GM06990 (cell line): ENCODE measurements around the gene COL6A3.

Experiments
- DNase-seq: peaks from one replicate; pipeline ENCODE4 v3.0.0-alpha.2; 2011; ENCODE audit not compliant: insufficient read length; ENCODE audit errors: extremely low read depth
- H3K27me3 ChIP-seq: replicated peaks from 2 replicates; pipeline ENCODE4 v1.6.0; 2011; ENCODE audit warnings: low read length; ENCODE audit not compliant: control insufficient read depth, insufficient read depth
- H3K36me3 ChIP-seq: 2 replicates; pipeline ENCODE4 v1.5.1; 2011; ENCODE audit warnings: low read length; ENCODE audit not compliant: control insufficient read depth, insufficient read depth
- H3K4me3 ChIP-seq: replicated peaks from 2 replicates; pipeline ENCODE4 v1.5.1; 2011; ENCODE audit warnings: low read depth, mild to moderate bottlenecking, control low read depth, low read length
- TF ChIP-seq, protein P1 (sequence below): IDR thresholded peaks from 2 replicates; pipeline ENCODE4 v1.5.1; 2011; ENCODE audit warnings: low read length, control low read depth, mild to moderate bottlenecking, inconsistent platforms; ENCODE audit not compliant: insufficient read depth, poor library complexity, severe bottlenecking

The COL6A3 gene

DNA sequence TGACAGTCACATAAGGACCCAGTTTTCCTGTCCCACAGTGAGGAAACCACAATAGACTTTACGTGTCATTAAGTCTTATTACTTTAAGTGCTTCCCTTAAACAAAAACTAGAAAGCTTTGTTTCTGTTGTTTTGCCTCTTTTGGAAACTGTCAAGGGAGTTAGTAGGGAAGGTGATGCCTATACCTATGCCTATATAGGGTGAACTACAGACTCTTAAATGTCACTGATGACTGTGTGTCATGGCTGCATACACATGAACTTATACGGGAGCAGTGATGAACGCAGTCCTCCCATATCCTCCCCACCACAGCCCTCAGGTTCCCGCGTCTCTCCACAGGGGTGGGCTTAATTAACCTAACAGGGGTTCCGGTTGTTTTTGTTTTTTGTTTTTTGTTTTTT lies 97.6 kb downstream of the COL6A3 start:
- H3K27me3 ChIP-seq = no peaks in the 10 kb centered on the region; the same call in 1 of the 2 replicates
- DNase-seq = no peak
- TF ChIP-seq, protein P1, sequence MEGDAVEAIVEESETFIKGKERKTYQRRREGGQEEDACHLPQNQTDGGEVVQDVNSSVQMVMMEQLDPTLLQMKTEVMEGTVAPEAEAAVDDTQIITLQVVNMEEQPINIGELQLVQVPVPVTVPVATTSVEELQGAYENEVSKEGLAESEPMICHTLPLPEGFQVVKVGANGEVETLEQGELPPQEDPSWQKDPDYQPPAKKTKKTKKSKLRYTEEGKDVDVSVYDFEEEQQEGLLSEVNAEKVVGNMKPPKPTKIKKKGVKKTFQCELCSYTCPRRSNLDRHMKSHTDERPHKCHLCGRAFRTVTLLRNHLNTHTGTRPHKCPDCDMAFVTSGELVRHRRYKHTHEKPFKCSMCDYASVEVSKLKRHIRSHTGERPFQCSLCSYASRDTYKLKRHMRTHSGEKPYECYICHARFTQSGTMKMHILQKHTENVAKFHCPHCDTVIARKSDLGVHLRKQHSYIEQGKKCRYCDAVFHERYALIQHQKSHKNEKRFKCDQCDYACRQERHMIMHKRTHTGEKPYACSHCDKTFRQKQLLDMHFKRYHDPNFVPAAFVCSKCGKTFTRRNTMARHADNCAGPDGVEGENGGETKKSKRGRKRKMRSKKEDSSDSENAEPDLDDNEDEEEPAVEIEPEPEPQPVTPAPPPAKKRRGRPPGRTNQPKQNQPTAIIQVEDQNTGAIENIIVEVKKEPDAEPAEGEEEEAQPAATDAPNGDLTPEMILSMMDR = no peak
- no peaks in the 10 kb centered on the region for H3K36me3 ChIP-seq
- H3K4me3 ChIP-seq = no peak overlapping the region

DNA sequence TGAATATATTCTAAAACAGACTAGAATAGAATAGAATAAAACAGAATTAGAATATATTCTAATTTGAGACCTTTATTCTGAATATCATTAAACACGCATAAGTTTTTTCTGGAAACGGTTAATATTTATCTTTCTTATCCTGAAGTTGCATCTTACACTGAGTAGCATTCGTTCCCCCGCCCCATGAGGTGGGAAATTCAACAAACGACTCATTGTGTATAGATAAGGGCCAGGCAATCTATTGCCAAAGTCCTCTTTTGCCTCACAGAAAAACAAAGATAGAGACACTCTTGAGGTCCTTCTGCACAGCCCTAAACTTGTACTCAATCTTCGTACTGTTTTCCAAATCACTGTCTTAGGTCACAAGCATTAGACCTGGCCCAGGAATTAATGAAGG lies 98.1 kb downstream of the COL6A3 start:
- TF ChIP-seq, protein P1 = no peak
- no peak for DNase-seq
- H3K36me3 ChIP-seq = no peaks in the 10 kb centered on the region
- H3K27me3 ChIP-seq = no peaks in the 10 kb centered on the region; the same call in 1 of the 2 replicates
- H3K4me3 ChIP-seq = no peak overlapping the region

DNA sequence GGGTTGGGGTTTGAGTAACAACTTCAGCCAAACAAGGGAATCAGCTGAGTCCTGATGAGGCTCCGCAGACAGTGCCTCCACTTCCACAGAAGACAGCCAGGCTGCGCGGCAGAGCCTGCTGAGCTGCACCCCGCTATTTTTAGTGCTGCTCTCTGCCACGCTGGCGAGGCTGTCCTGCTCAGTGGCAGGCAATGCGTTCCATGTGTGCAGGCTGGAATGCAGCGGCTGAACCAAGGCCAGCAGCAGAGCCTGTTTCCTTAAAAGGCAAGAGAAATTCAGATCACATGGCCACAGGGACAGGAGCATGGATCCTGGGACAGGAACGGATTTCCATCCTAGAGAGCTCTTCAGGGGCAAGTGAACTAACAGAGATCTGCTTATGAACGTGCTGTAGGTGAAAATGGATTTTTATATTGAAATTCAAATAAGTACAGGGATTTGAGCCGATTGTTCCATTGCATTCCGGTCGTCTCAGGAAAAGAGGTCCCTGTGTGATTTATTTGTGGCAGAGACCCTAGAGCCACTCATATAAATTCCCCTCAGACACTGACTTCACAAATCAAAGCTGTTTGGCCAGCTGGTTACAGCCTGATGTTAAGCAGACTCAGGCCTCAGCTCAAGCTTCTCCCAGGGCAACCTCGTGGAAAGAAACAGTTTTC lies 98.7 kb downstream of the COL6A3 start:
- TF ChIP-seq, protein P1 = no peak
- Histone ChIP-seq H3K27me3 (no peaks in the 10 kb centered on the region; the same call in 1 of the 2 replicates), H3K36me3 (no peaks in the 10 kb centered on the region), H3K4me3 (no peak overlapping the region)
- DNase-seq = no peak

DNA sequence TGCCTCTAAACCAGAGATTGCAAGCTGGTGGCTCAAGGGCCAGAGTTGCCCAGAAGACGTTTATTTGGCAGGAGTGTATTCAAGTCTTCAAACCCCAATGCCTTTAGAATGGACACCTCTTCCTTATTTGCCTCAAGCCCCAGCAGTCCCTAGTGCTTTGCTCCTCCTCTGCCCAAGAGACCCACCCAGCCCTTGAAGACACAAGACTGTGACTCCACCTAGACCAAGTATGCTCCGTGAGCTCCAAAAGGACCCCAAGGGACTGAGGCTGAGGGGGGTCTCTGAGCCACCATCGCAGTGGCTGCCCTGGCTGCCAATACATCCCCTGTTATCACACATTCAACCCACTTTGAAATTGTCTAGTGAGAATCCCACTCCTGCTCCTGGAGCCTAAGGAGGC lies 99.3 kb downstream of the COL6A3 start:
- TF ChIP-seq, protein P1 = no peak
- no peaks in the 10 kb centered on the region for H3K36me3 ChIP-seq
- no peak overlapping the region for H3K4me3 ChIP-seq
- no peak for DNase-seq
- no peaks in the 10 kb centered on the region; the same call in 1 of the 2 replicates for H3K27me3 ChIP-seq

DNA sequence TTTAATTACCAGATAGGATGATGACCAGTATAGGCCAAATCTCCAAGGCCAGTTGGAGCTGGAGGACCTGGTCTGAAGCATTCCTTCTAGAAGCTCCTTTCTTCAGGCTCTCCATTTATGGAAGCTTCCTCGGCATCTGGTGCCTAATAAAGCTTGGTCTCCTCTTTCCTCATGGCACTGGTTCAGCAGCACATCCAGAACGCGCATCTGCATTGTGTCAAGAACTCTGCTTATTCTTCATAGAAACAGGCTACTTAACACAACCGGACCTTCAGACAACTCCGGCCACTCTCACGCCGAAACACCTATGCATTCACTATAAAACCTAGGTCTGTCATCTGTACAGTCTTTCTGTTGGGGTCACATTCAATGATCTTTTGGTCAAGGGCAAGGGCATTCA lies 99.8 kb downstream of the COL6A3 start:
- TF ChIP-seq, protein P1 = no peak
- no peaks in the 10 kb centered on the region; the same call in 1 of the 2 replicates for H3K27me3 ChIP-seq
- no peak for DNase-seq

More for the DNA sequence above, 99.8 kb downstream of the COL6A3 start:
- Histone ChIP-seq H3K36me3 (no peaks in the 10 kb centered on the region), H3K4me3 (no peak overlapping the region)
